ENCODE data around the gene RAP1A.

RAP1A gene

DNA sequence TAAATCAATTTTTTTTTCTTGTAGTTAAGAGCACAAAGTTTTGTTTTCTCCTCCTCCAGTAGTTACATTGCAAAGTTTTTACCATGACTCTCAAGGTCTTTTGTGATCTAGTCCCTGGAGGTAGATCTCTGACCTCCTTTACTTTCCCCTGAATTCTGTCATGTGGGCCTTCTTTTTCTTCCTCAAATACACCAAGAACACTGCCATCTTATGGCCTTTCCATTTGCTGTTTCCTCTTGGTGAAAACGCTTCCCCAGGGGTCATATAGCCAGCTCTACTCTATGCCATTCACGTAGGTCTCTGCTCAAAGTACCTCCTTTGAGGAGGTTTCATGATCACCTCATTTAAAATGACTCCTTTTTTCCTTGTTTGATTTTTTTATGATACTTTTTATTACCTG lies 138.8 kb downstream of the RAP1A start:
- H3K4me2 ChIP-seq (ENCODE audit: insufficient read depth, low read length), result peak overlapping the region; percentile 32; the same call in 1 of the 2 replicates
- DNase-seq (no peak), ATAC-seq (ENCODE audit: insufficient read depth, low read depth) (no peak)

GRCh38 chr1:111761717-111762116 lies 142.1 kb downstream of the RAP1A start:
- no peak for TF ChIP-seq EZH2 (IDR thresholded peaks at IDR 0.05; ENCODE audit: borderline replicate concordance, low read depth, low read length, severe bottlenecking)
- peaks cover 45% of the 10 kb centered on the region for H3K79me2 ChIP-seq (ENCODE audit: insufficient read depth, low read length)
- peaks cover 22% of the 10 kb centered on the region; the same call in 1 of the 2 replicates for H4K20me1 ChIP-seq (ENCODE audit: insufficient read depth, low read length)
- H3K4me2 ChIP-seq (ENCODE audit: insufficient read depth, low read length), result no peak overlapping the region
- no peak overlapping the region for H3K9ac ChIP-seq (ENCODE audit: low read depth, low read length)
- H3K27ac ChIP-seq (ENCODE audit: low read length), result no peak overlapping the region
- H3K36me3 ChIP-seq (ENCODE audit: insufficient read depth, low read length), result peaks cover 96% of the 10 kb centered on the region
- no peak overlapping the region for H3K4me3 ChIP-seq (ENCODE audit: low read depth in 1 of 2, low read length in 2 of 2)
- DNase-seq, result no peak
- H3K9me3 ChIP-seq (ENCODE audit: insufficient read depth, low read length, severe bottlenecking), result no peaks in the 10 kb centered on the region
- H3K27me3 ChIP-seq (ENCODE audit: insufficient read depth, low read length, poor library complexity), result no peaks in the 10 kb centered on the region
- no peak overlapping the region for H2AFZ ChIP-seq (ENCODE audit: low read depth, low read length)
- no peak for ATAC-seq (ENCODE audit: insufficient read depth, low read depth)
- H3K4me1 ChIP-seq (ENCODE audit: insufficient read depth, low read length), result peaks cover 19% of the 10 kb centered on the region

More for the DNA sequence above, 138.8 kb downstream of the RAP1A start:
- H3K9ac ChIP-seq (ENCODE audit: low read depth, low read length), result no peak overlapping the region
- peaks cover 23% of the 10 kb centered on the region; the same call in 1 of the 2 replicates for H4K20me1 ChIP-seq (ENCODE audit: insufficient read depth, low read length)
- TF ChIP-seq CTCF (IDR thresholded peaks at IDR 0.05; ENCODE audit: borderline replicate concordance, extremely low read depth, low read length, poor library complexity, severe bottlenecking), result peak; percentile 36
- TF ChIP-seq EZH2 (IDR thresholded peaks at IDR 0.05; ENCODE audit: borderline replicate concordance, low read depth, low read length, severe bottlenecking), result no peak
- H3K27me3 ChIP-seq (ENCODE audit: insufficient read depth, low read length, poor library complexity), result no peaks in the 10 kb centered on the region
- H3K79me2 ChIP-seq (ENCODE audit: insufficient read depth, low read length), result peaks cover 55% of the 10 kb centered on the region
- H3K4me1 ChIP-seq (ENCODE audit: insufficient read depth, low read length), result peaks cover 34% of the 10 kb centered on the region
- H3K9me3 ChIP-seq (ENCODE audit: insufficient read depth, low read length, severe bottlenecking), result no peaks in the 10 kb centered on the region
- no peak overlapping the region for H2AFZ ChIP-seq (ENCODE audit: low read depth, low read length)
- no peak overlapping the region for H3K4me3 ChIP-seq (ENCODE audit: low read depth in 1 of 2, low read length in 2 of 2)
- no peak overlapping the region for H3K27ac ChIP-seq (ENCODE audit: low read length)
- H3K36me3 ChIP-seq (ENCODE audit: insufficient read depth, low read length), result peaks cover 63% of the 10 kb centered on the region

DNA sequence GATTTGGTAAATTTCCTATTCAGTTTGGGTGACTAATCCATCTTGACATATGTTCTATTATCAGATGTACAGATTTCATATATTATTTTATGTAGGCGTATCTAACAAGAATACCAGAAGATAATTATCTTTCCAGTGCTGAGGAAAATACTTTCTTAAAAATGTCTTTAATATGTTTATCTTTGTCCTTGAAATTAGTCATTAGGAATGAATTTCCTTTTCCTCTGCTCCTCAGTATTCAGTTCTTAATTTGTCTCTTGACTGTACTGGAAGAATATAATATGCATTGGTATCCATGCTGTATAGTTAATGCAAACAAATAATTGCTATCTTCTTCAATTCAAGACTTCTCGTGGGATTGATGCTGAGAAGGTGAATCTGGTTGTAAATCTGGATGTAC lies 142.7 kb downstream of the RAP1A start:
- Histone ChIP-seq H4K20me1 (ENCODE audit: insufficient read depth, low read length) (peaks cover 16% of the 10 kb centered on the region; the same call in 1 of the 2 replicates), H3K4me1 (ENCODE audit: insufficient read depth, low read length) (peaks cover 13% of the 10 kb centered on the region), H3K9ac (ENCODE audit: low read depth, low read length) (no peak overlapping the region), H3K27ac (ENCODE audit: low read length) (no peak overlapping the region), H3K79me2 (ENCODE audit: insufficient read depth, low read length) (peaks cover 43% of the 10 kb centered on the region), H3K27me3 (ENCODE audit: insufficient read depth, low read length, poor library complexity) (no peaks in the 10 kb centered on the region), H3K4me3 (ENCODE audit: low read depth in 1 of 2, low read length in 2 of 2) (no peak overlapping the region), H2AFZ (ENCODE audit: low read depth, low read length) (no peak overlapping the region), H3K4me2 (ENCODE audit: insufficient read depth, low read length) (no peak overlapping the region), H3K9me3 (ENCODE audit: insufficient read depth, low read length, severe bottlenecking) (no peaks in the 10 kb centered on the region), H3K36me3 (ENCODE audit: insufficient read depth, low read length) (peaks cover 95% of the 10 kb centered on the region)
- TF ChIP-seq CTCF (IDR thresholded peaks at IDR 0.05; ENCODE audit: borderline replicate concordance, extremely low read depth, low read length, poor library complexity, severe bottlenecking), result no peak
- TF ChIP-seq EZH2 (IDR thresholded peaks at IDR 0.05; ENCODE audit: borderline replicate concordance, low read depth, low read length, severe bottlenecking), result no peak
- ATAC-seq (ENCODE audit: insufficient read depth, low read depth) (no peak), DNase-seq (no peak)

Data from DND-41 (cell line).